Brain microvascular endothelial cell (primary cell): Measurements from ENCODE around the gene CHID1.

ENCODE experiments used
- DNase-seq: peaks from one replicate; pipeline ENCODE4 v3.0.0-alpha.2; 2020
- H3K27ac ChIP-seq: fragments of 250-450 bp; sonication (Bioruptor Pico); 2 replicates; pipeline ENCODE4 v1.5.1; 2020; ENCODE audit warnings: mild to moderate bottlenecking, moderate library complexity
- H3K27me3 ChIP-seq: fragments of 250-450 bp; sonication (Bioruptor Pico); replicated peaks from 2 replicates; pipeline ENCODE4 v1.5.1; 2020; ENCODE audit warnings: mild to moderate bottlenecking
- H3K36me3 ChIP-seq: fragments of 250-450 bp; sonication (Bioruptor Pico); replicated peaks from 2 replicates; pipeline ENCODE4 v1.5.1; 2020; ENCODE audit warnings: mild to moderate bottlenecking
- H3K4me3 ChIP-seq: 2 replicates; pipeline ENCODE4 v1.5.1; 2011; ENCODE audit warnings: low read depth, mild to moderate bottlenecking, control low read depth, low read length, moderate library complexity
- CTCF ChIP-seq: IDR thresholded peaks from 2 replicates; pipeline ENCODE4 v1.5.1; 2011; ENCODE audit warnings: low read depth, mild to moderate bottlenecking, moderate library complexity, low read length, control low read depth, inconsistent platforms; ENCODE audit errors: missing control alignments
- in situ Hi-C: cut with HindIII; loops from 2 replicates; pipeline ENCODE4 v1.10.0; 2017; ENCODE audit warnings: low sequenced_read_pairs, low pct_ligation_motif_present

Gene CHID1

GRCh38 chr11:937841-938261, 27.2 kb upstream of the CHID1 start:
- H3K27me3 ChIP-seq = no peaks in the 10 kb centered on the region
- in situ Hi-C loops = no loop called here
- no peak for TF ChIP-seq CTCF
- no peaks in the 10 kb centered on the region for H3K36me3 ChIP-seq
- no peak overlapping the region for H3K27ac ChIP-seq
- no peak for DNase-seq
- no peak overlapping the region for H3K4me3 ChIP-seq

- H3K36me3 ChIP-seq = no peaks in the 10 kb centered on the region
- no peak for DNase-seq
- no peaks in the 10 kb centered on the region for H3K27me3 ChIP-seq
- TF ChIP-seq CTCF = no peak
- H3K27ac ChIP-seq = no peak overlapping the region
- H3K4me3 ChIP-seq = no peak overlapping the region
- in situ Hi-C loops = no loop called here
Measured at GRCh38 chr11:936199-936598, 25.6 kb upstream of the CHID1 start.

- in situ Hi-C loops = no loop called here
- H3K36me3 ChIP-seq = no peaks in the 10 kb centered on the region
- TF ChIP-seq CTCF = no peak
- no peaks in the 10 kb centered on the region for H3K27me3 ChIP-seq
- no peak overlapping the region for H3K4me3 ChIP-seq
- no peak overlapping the region for H3K27ac ChIP-seq
- no peak for DNase-seq
Measured at GRCh38 chr11:934527-934926, 23.9 kb upstream of the CHID1 start.

GRCh38 chr11:933936-934335, 23.3 kb upstream of the CHID1 start:
- no peaks in the 10 kb centered on the region for H3K36me3 ChIP-seq
- no peak overlapping the region for H3K27ac ChIP-seq
- in situ Hi-C loops = no loop called here
- H3K4me3 ChIP-seq = no peak overlapping the region
- no peak for TF ChIP-seq CTCF
- no peaks in the 10 kb centered on the region for H3K27me3 ChIP-seq
- DNase-seq = no peak

- Histone ChIP-seq H3K27me3 (no peaks in the 10 kb centered on the region), H3K4me3 (no peak overlapping the region), H3K36me3 (no peaks in the 10 kb centered on the region), H3K27ac (no peak overlapping the region)
- peak; percentile 38 for DNase-seq
- TF ChIP-seq CTCF = no peak
- in situ Hi-C loops = no loop called here
Measured at GRCh38 chr11:933142-933851, 22.7 kb upstream of the CHID1 start.

- H3K27me3 ChIP-seq = no peaks in the 10 kb centered on the region
- TF ChIP-seq CTCF = no peak
- DNase-seq = no peak
- H3K27ac ChIP-seq = no peak overlapping the region
- peaks cover 3% of the 10 kb centered on the region for H3K36me3 ChIP-seq
- H3K4me3 ChIP-seq = no peak overlapping the region
- in situ Hi-C loops = no loop called here
Measured at GRCh38 chr11:932435-932834, 21.8 kb upstream of the CHID1 start.
